ENCODE measurements around the gene SLC39A11. TPM values are rescaled to one million over a fixed set of nuclear protein-coding genes. Genes with fewer than 3 reads are reported as not detected.
A peak's percentile ranks its signal among the peaks of the same experiment; 100 is the strongest.

SLC39A11 gene
- total and polyA plus RNA-seq, 2 donors (not counting 1 experiment from before 2014, with no cell fraction given), result 12.7 to 27.4 TPM

- peaks cover 5% of the 10 kb centered on the region for H3K4me1 ChIP-seq (ENCODE audit: control insufficient read depth, extremely low read depth, insufficient read depth, low read length)
- H4K20me1 ChIP-seq (ENCODE audit: control insufficient read depth, extremely low read depth, insufficient read depth, low read length), result no peaks in the 10 kb centered on the region
- H3K27ac ChIP-seq (ENCODE audit: insufficient read depth, low read length), result no peak overlapping the region
- H3K4me2 ChIP-seq (ENCODE audit: extremely low read depth, insufficient read depth, low read length), result peak overlapping the region; percentile 92
- no peaks in the 10 kb centered on the region for H3K79me2 ChIP-seq (ENCODE audit: control insufficient read depth, insufficient read depth, low read length)
- peak overlapping the region; percentile 76 for H2AFZ ChIP-seq (ENCODE audit: low read length)
- H3K4me3 ChIP-seq (replicated peaks in 1 of 4; ENCODE audit: control extremely low read depth in 1 of 4, insufficient read depth in 1 of 4, low read depth in 3 of 4, low read length in 4 of 4), result peak overlapping the region; percentile 69 to 84 (median 76)
- no peak overlapping the region for H3K9ac ChIP-seq (ENCODE audit: insufficient read depth, low read length)
- H3K36me3 ChIP-seq (ENCODE audit: control insufficient read depth, insufficient read depth, low read length), result peaks cover 3% of the 10 kb centered on the region
- H3K9me3 ChIP-seq (ENCODE audit: control insufficient read depth, insufficient read depth, low read depth, low read length), result no peaks in the 10 kb centered on the region
- no peak for TF ChIP-seq EZH2 (IDR thresholded peaks at IDR 0.05; ENCODE audit: low read length, missing control alignments)
- TF ChIP-seq, protein P1, sequence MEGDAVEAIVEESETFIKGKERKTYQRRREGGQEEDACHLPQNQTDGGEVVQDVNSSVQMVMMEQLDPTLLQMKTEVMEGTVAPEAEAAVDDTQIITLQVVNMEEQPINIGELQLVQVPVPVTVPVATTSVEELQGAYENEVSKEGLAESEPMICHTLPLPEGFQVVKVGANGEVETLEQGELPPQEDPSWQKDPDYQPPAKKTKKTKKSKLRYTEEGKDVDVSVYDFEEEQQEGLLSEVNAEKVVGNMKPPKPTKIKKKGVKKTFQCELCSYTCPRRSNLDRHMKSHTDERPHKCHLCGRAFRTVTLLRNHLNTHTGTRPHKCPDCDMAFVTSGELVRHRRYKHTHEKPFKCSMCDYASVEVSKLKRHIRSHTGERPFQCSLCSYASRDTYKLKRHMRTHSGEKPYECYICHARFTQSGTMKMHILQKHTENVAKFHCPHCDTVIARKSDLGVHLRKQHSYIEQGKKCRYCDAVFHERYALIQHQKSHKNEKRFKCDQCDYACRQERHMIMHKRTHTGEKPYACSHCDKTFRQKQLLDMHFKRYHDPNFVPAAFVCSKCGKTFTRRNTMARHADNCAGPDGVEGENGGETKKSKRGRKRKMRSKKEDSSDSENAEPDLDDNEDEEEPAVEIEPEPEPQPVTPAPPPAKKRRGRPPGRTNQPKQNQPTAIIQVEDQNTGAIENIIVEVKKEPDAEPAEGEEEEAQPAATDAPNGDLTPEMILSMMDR (conservative IDR thresholded peaks at IDR 0.05 in 1 of 2, IDR thresholded peaks at IDR 0.05 in 1 of 2; ENCODE audit: low read depth in 1 of 2, low read length in 2 of 2), result no peak
- DNase-seq (ENCODE audit: low read depth in 2 of 2), result peak in 1 of 2 donors; percentile 24
- no peaks in the 10 kb centered on the region for H3K27me3 ChIP-seq (ENCODE audit: control insufficient read depth, insufficient read depth, low read length)
These were observed 1.1 kb downstream of the SLC39A11 start for GRCh38 chr17:73091410-73091769.

DNA sequence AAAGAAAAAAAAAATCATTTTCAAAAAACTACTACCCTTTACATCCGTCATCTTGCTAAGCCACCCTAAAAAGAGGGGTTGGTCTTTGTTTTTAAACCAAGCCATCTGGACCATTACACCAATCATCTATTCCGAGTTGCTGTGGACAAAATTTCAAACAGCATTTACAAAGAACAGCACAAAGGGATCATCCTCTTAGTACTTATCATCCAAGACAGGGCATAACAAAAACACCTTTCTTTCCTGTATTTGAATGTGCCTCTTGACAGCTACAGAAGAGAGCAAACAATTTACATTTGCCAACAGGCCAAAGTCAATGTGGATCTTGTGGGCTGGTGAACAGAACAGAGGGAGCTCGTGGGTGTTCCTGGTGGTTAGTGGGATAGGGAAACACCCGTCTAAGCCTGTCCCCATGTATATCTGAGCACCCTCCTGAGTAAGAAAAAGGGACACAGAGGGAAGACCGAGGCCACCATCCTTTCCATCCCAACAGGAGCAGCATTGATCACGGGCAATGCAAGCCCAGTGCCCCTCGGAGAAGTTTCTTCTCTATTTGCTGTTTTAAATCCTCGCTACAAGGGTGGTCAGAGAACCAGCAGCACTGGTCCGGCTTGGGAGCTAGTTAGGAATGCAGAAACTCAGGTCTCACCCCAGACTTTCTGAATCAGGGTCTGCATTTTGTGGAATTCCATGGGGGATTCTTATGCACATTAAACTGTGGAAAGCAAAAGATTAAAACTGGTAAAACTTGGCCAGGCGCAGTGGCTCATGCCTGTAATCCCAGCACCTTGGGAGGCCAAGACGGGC, 1.9 kb downstream of the SLC39A11 start:
- Histone ChIP-seq H3K36me3 (ENCODE audit: control insufficient read depth, insufficient read depth, low read length) (peaks cover 3% of the 10 kb centered on the region), H3K9ac (ENCODE audit: insufficient read depth, low read length) (no peak overlapping the region), H3K9me3 (ENCODE audit: control insufficient read depth, insufficient read depth, low read depth, low read length) (no peaks in the 10 kb centered on the region), H3K79me2 (ENCODE audit: control insufficient read depth, insufficient read depth, low read length) (no peaks in the 10 kb centered on the region), H2AFZ (ENCODE audit: low read length) (no peak overlapping the region), H4K20me1 (ENCODE audit: control insufficient read depth, extremely low read depth, insufficient read depth, low read length) (no peaks in the 10 kb centered on the region), H3K4me3 (replicated peaks in 1 of 4; ENCODE audit: control extremely low read depth in 1 of 4, insufficient read depth in 1 of 4, low read depth in 3 of 4, low read length in 4 of 4) (no peak overlapping the region), H3K27me3 (ENCODE audit: control insufficient read depth, insufficient read depth, low read length) (no peaks in the 10 kb centered on the region), H3K4me2 (ENCODE audit: extremely low read depth, insufficient read depth, low read length) (no peak overlapping the region), H3K4me1 (ENCODE audit: control insufficient read depth, extremely low read depth, insufficient read depth, low read length) (peaks cover 5% of the 10 kb centered on the region), H3K27ac (ENCODE audit: insufficient read depth, low read length) (no peak overlapping the region)
- no peak for TF ChIP-seq EZH2 (IDR thresholded peaks at IDR 0.05; ENCODE audit: low read length, missing control alignments)
- TF ChIP-seq, protein P1 (conservative IDR thresholded peaks at IDR 0.05 in 1 of 2, IDR thresholded peaks at IDR 0.05 in 1 of 2; ENCODE audit: low read depth in 1 of 2, low read length in 2 of 2), result no peak
- DNase-seq (ENCODE audit: low read depth in 2 of 2), result no peak

DNA sequence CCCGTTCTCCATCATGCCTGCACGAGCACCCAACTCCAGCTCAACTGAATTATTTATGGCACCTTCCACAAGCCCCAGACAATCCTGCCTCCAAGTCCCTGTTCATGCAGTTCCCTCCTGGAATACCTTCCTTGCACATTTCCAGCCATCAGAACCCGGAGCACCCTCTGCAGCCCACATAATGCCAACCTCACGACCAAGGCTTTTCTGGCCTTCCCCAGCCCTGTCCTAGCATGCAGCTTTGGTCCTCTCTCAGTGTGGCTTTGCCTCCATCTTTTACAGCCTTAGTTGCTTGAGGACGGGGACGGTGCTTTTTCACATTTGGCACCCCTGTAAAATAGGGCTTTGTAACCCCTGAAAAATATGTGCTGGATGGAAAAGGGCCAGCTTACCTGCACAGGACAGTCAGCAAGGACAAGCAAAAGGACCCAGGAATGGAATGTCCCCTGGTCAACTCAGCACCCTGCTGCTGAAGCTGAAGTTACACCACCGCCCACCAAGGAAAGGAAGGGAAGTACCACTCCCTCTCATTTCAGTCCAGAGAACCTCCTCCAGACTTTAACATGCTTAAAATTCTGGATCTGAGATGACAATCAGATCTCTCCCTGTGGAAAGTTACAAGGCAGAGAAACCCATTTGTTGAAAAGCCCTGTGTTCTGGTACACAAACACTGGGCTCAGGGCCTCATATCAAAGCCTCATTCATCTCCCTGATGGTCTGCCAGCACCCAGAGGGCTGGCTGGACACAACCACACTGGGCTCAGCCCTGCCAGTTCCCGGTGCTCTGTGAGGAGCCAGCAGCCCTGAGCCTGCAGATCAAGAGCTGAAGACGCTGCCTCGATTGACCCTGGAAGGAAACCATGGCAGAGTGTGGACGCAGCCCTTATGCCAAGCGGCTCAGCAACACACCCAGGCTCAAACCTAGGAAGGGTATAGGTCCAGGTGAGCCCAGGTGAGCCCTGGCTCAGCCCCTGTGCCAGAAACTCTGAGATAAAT, 2.9 kb downstream of the SLC39A11 start:
- Histone ChIP-seq H2AFZ (ENCODE audit: low read length) (no peak overlapping the region), H3K27me3 (ENCODE audit: control insufficient read depth, insufficient read depth, low read length) (no peaks in the 10 kb centered on the region), H4K20me1 (ENCODE audit: control insufficient read depth, extremely low read depth, insufficient read depth, low read length) (no peaks in the 10 kb centered on the region), H3K9ac (ENCODE audit: insufficient read depth, low read length) (no peak overlapping the region), H3K79me2 (ENCODE audit: control insufficient read depth, insufficient read depth, low read length) (no peaks in the 10 kb centered on the region), H3K36me3 (ENCODE audit: control insufficient read depth, insufficient read depth, low read length) (peaks cover 3% of the 10 kb centered on the region), H3K4me2 (ENCODE audit: extremely low read depth, insufficient read depth, low read length) (no peak overlapping the region), H3K9me3 (ENCODE audit: control insufficient read depth, insufficient read depth, low read depth, low read length) (no peaks in the 10 kb centered on the region), H3K27ac (ENCODE audit: insufficient read depth, low read length) (no peak overlapping the region), H3K4me1 (ENCODE audit: control insufficient read depth, extremely low read depth, insufficient read depth, low read length) (peaks cover 5% of the 10 kb centered on the region), H3K4me3 (replicated peaks in 1 of 4; ENCODE audit: control extremely low read depth in 1 of 4, insufficient read depth in 1 of 4, low read depth in 3 of 4, low read length in 4 of 4) (no peak overlapping the region)
- DNase-seq (ENCODE audit: low read depth in 2 of 2), result no peak
- TF ChIP-seq, protein P1 (conservative IDR thresholded peaks at IDR 0.05 in 1 of 2, IDR thresholded peaks at IDR 0.05 in 1 of 2; ENCODE audit: low read depth in 1 of 2, low read length in 2 of 2), result no peak
- no peak for TF ChIP-seq EZH2 (IDR thresholded peaks at IDR 0.05; ENCODE audit: low read length, missing control alignments)

Measured in fibroblast of lung (primary cell).